Raji (cell line): Measurements from ENCODE around the gene CUX1.
A peak's percentile ranks its signal among the peaks of the same experiment; 100 is the strongest.

ENCODE experiments used
- POLR2A ChIP-seq: IDR thresholded peaks from 2 replicates; pipeline ENCODE4 v1.6.1; 2011; ENCODE audit warnings: low read depth, low read length, control low read depth; ENCODE audit not compliant: insufficient read depth

The CUX1 gene

DNA sequence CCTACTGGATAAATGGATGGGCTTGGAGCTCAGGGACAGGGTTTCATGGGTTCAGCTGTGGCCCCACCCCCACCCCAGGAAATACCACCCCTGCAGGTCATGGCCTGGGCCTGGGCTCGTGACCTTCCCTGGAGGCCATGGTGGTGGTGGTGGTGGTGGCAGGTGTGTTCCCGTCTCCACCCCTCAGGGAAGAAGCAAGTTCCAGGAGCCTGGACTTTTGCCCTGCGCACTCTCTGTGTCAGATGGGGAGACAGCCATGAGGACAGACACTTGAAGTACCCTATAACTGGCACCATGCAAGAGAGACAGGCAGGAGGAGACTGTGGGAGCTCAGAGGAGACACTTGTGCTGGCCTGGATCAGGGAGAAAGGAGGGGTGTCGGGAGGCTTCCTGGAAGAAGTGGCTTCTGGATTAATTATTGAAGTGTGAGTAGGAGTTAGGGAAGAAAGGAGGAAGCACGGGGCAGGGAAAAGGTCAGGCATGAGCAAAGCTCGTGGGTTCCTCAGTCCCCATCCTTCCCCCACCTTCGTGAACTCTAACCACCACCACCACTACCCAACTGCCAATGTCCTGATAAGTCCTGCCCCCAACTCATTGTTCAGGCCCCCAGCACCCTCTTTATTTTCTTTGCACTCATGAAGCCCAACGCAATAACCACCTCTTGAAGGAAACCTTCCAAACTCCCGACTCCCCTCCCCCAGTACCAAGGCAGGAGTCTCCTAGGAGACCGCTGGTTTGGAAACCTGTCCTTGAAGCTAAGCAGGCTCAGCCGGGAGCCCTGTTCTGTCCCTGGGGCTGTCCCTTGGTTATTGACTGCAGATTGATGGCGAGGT lies 478.1 kb downstream of the CUX1 start:
- TF ChIP-seq POLR2A = no peak

DNA sequence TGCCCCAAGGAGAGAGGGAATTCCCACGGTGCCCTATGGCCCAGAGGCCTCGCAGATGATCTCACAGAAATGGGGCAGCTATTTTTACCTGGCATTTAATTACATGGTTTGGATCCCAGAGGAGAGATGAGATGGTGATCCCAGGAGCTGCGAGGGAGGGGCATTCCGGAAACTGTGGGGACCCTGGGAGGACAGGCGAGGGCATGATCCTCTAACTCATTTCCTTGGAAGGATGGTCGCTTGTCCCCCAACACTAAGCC lies 478.7 kb downstream of the CUX1 start:
- no peak for TF ChIP-seq POLR2A

DNA sequence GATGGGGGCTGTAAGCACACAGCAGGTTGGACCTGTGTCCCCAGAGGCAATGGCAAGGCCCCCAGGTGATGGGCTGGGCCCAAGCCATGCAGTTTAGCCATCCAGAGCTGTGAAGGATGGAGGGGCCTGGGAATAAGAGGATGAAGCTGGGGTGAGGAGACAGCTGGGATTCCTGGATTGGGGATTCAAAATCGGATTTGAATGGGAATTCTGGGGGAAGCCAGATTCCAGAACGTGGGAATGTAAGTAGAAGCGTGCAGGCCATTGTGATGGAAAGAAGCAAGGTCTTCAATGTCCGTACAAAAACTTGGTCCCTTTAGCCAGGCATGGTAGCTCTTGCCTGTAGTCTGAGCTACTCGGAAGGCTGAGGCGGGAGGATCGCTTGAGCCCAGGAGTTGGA lies 479.1 kb downstream of the CUX1 start:
- no peak for TF ChIP-seq POLR2A

DNA sequence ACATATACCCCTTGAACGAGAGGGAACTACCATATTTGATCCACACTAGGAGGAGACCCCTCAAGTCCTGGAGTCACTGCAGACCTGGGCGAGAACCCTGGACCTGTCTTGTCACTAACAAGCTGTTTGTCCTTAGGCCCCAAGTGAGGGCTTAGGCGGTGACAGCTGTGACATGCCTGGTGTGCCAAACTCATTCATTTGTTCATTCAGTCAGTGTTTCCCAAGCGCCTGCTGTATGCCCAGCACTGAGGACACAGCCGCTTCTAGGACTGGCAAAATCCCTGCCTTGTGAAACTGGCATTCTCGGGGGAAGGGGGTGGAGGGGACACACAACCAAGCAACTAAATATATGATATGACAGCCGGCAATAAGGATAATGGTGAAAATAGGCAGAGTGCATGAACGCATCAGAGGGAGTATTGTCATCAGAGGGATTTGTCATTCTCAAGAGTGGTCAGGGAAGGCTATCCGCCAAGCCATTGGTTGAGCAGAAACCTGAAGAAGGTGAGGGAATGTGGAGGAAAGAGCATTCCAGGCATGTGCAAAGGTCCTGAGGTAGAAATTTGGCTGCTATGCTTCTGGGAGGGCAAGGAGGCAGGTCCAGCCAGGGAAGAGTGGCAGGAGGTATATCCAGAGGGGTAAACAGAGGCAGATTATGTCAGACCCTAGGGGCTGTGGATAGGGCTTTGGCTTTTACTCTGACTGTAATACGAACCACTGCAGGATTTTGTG lies 480.2 kb downstream of the CUX1 start:
- no peak for TF ChIP-seq POLR2A

DNA sequence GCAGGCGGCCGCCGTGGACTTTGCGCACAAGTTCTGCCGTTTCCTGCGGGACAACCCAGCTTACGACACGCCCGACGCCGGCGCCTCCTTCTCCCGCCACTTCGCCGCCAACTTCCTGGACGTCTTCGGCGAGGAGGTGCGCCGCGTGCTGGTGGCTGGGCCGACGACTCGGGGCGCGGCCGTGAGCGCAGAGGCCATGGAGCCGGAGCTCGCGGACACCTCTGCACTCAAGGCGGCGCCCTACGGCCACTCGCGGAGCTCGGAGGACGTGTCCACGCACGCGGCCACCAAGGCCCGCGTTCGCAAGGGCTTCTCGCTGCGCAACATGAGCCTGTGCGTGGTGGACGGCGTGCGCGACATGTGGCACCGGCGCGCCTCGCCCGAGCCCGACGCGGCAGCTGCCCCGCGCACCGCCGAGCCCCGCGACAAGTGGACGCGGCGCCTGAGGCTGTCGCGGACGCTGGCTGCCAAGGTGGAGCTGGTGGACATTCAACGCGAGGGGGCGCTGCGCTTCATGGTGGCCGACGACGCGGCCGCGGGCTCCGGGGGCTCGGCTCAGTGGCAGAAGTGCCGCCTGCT lies 483.3 kb downstream of the CUX1 start:
- TF ChIP-seq POLR2A = no peak

DNA sequence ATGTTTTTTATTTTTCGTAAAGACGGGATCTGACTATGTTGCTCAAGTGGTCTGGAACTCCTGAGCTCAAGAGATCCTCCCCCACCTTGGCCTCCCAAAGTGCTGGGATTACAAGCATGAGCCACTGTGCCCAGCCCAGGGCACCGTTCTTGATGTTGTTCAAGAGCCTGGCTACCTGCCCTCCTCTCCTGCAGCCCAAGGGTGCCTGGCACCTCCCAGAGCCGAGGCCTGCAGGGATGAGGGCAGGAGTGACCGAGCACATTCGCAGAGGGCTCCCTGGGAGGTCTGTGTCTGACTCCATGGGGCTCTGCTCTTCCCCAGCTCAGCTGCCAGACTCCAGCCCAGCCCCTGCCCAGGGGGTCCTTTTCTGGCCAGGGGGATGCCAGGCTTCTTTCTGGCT lies 484.6 kb downstream of the CUX1 start:
- no peak for TF ChIP-seq POLR2A

DNA sequence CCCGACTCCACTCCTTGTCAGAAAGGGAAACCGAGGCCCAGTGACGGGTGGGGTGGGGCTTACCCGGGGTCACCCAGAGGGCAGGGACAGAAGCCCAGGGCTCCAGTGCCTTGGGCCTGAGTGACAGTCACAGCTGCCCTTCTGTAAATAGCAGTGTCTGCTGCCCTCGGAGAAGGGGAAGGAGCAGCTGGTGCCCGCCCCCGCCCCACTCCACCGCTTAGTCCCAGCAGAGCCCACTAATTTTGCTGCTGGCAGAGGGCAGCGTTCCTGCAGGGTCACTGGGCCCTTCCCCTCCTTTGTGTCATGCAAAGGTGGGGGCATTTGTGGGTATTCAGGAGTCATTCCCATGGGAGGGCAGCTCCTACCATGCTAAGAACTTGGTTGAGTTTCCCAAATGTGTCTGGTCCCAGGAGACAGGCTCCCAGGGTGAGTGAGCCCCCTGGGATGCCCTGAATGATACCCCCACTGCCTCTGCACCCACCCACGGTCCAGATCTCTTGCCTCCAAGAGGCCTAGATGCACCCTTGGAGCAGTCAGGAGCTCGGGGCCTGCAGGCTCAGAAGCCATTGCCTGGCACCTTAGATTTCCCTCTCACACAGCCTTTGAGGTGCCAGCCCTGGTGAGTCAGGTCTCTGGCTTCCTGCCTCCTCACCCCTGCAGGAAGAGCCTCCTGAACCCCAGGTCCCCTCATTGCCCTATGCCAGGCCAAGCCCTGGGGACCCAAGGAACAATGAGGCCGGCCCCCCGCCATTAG lies 486.4 kb downstream of the CUX1 start:
- TF ChIP-seq POLR2A = no peak

DNA sequence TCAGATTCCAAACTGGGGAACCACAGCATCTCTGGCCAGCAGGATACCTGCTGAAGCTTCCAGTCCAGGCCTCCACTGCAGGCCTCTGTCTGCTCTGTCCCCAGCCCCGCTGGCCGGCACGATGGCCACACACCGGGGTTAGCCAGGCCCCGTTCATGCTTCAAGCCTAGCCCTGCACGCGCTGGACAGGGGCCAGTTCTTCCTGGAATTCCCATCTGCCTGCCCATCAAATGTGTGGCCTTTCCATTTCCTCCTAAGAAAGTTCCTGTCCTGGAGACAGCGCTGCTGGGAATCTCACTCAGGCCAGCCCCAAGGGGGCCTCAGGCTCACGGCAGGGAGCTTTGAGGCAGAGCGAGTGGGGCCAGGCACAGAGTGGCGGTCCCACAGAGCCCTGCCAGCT lies 487.2 kb downstream of the CUX1 start:
- TF ChIP-seq POLR2A = no peak

DNA sequence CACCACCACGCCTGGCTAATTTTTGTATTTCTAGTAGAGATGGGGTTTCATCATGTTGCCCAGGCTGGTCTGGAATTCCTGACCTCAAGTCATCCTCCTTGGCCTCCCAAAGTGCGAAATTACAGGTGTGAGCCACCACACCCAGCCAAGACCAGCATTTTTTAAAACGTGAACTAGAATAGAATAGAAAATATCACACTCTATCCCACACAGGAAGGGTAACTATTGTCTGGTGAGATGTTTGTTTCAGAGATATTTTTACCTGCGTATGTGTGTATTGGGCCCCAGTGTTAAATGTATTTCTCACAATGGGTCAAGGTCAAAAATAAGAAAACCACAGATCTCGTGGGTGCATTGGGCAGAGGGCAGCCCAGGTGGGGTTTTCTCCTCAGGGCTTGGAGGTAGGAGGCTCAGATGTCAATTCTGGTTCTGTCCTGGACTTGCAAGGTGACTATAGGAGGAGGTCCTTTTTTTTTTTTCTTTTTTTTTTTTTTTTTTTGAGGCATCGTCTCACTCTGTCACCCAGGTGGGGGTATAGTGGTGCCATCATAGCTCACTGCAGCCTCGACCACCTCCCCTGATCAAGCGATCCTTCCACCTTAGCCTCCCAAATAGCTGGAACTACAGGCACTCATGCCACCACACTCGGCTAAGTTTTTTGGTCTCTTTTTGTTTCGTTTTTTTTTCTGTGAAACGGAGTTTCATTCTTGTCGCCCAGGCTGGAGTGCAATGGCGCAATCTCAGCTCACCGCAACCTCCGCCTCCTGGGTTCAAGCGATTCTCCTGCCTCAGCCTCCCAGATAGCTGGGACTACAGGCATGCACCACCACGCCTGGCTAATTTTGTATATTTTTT lies 488.2 kb downstream of the CUX1 start:
- no peak for TF ChIP-seq POLR2A

DNA sequence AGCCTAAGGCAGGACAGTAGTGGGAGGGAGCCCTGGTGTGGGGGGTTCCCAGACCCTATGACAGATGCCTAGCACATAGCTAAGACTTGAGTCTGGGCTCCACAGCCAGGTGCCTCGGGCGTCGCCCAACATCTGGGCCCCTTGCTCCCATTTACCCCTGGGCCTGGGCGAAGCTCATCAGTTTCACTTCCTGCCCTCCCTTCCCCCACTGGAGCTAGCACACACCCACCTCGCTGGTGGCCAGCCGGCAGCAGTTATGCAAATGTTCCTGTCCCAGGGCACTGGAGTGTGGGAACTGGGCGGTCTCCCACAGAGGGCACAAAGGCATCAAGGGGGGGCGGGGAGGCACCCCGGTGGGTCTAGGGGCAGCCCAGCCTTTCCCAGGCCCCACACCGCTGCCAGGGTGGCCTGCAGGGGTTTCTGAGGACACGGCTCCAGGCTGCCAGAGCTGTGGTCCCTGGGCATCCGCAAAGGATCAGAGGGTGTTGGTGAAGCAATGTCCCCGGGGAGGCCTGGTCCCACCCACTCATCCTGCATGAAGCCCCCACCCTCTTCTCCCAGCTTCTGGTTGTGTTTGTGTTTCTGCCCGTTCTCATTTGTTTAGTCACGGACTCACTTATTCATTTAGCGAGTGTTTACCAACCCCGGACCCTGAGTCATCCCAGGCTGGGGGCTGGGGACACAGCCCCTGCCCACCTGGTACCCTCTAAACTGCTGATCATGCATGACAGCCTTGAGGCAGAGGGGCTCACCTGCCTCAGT lies 489.7 kb downstream of the CUX1 start:
- TF ChIP-seq POLR2A = peak; percentile 65

DNA sequence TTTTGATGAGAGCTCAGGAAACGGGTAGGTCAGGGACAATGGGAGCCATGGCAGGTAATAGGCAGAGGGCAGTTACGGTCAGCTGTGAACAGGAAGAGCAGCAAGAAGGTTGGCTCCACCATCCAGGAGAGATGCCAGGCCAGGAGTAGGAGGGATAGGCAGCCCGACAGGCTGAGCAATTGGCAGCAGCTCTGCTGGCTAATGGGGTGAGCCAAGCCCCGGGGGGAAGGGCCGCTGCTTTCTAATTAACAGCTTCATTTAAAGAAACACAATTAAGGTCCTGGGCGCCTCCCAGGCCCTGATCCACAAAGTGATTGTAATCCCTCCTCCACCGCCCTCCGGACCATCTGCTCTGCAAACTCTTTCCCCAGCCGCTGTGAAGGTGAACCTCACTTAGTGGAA lies 493.0 kb downstream of the CUX1 start:
- TF ChIP-seq POLR2A = no peak

DNA sequence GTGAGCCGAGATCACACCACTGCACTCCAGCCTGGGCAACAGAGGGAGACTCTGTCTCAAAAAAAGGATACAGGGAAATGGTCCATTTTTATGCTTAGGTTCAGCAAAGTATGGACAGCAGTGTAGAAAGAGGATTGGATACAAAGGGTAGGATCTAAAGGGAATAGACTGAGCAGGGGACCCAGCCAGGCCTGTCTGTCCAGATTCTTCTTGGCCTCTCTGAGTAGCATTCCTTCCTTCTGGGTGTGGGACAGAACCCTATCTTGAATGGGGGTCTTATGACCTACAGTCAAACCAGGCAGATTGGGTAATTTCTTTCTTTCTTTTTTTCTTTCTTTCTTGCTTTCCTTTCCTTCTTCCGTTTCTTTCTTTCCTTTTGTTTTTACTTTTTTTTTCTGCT lies 494.9 kb downstream of the CUX1 start:
- no peak for TF ChIP-seq POLR2A

DNA sequence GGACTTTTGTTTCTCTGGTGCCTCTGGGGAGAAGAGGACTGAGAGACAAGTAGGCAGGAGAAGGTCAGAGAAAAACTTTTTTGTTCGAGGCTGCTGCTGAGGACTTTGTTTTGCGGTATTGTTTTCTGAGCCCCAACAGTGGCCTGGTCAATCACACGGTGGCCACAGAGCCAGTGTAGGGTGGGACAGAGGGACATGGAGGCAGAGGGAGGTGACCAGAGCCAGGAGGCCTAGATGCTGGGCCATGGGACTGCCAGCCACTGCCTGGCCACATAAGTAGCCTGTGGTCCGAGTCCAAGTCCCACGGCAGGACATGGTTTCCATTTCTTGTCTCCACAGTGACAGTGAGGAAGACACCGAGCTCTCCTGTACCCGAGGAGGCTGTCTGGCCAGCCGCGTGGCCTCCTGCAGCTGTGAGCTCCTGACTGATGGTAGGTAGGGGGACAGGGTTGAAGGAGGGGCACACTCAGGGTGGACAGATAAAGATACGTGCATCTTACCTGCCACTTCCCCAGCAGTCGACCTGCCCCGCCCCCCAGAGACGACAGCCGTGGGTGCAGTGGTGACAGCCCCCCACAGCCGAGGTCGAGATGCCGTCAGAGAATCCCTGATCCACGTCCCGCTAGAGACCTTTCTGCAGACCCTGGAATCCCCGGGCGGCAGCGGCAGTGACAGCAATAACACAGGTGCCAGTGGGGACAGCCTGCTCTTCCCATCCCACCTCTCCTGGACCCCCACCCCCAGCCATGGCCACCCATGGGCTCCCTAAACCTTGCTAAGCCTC lies 496.8 kb downstream of the CUX1 start:
- no peak for TF ChIP-seq POLR2A
